GM18868 (cell line): Measurements from ENCODE around the gene LRTM2.

Source experiments
- ATAC-seq: cut with Tn5 transposase; IDR thresholded peaks from one replicate; pipeline ENCODE4 v1.9.1; 2021; ENCODE audit warnings: mild to moderate bottlenecking, moderate library complexity; ENCODE audit not compliant: unreplicated experiment

The LRTM2 gene

DNA sequence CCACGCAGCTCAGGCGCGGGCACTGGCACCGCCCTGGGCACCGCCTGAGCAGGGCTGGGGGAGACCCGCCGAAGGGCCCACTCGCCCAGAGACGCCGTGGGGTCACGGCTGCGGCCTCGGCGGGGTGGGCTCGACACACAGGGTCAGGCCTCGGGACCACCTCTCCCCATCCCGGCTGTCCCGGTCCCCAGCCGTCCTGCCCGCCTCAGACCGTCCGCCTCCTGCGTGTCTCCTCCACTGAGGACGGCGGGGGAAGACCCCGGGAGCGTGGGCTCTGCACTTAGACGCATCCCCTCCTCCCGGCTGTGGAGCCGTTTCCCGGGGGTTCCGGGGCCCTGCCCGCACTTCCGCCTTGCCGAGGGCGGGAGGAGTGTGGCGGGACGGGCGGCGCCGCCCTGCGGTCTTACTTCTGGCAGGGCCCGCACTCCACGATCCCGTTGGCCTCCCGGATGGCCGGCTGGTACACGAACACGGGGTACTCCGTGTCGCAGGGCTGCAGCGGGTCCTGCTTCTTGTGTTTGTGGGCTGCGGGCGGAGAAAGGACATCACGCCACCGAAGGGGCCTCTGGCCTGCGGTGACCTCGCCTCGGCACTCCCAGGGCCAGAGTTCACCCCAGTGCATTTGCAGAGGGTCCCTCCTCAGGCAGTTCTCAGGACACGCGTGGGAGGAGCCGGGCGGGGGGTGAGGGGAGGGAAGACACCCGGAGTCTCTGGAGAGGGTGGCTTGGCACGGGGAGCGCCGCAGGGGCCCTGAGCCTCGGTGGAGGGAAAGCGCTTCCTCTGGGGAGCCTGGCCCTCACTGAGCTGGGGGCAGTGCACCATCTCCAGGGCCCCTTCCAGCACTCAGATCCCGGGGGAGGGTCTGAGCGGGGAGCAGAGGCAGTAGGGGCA lies 23.1 kb upstream of the LRTM2 start:
- no peak for ATAC-seq

DNA sequence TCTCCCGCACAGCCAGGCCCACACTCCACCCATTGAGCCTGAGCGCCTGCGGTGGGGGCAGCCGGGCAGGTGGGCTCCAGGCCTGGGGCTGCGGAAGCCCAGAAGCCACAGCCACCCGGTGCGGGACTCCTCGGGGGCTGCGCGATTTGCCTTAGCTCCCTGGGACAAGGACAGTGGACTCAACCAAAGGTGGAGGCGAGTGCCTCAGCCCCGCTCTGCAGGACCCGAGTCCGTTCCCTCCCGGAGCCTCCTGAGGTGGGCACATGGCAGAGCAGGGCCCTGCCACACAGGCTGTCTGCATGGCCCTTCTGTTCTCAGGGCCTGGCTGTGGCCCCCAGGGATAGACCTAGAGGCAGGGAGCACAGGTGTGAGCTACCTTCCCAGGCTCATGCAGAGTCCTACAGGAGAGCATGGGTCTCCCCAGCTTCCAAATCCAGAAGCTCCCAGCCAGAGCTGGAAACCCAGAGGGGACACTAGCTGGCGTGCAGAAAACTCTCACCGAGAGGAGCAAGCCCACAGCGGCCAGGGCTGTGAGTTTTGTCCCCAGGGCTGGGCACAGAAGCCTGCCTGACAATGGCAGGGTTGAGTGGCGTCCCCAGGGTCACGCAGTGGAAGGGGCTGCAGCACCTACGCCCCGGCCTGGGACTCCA lies 22.2 kb upstream of the LRTM2 start:
- no peak for ATAC-seq

DNA sequence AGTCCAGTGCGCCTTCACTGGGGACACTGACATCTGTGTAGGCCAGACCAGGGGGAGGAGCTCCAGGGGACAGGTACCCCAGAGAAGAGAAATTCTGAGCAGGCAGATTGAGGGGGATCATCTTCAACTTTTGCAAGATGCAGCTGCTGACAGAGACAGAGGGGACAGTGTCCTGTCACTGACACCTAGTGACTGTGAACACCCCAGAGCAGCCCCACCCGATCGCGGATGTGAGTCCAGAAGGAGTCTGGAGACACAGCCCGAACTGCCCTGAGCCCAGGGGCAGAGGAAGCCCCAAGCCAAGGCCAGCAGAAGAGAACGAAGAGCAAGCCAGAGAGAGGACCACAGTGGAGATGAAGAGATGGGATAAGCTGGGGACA lies 21.7 kb upstream of the LRTM2 start:
- no peak for ATAC-seq

DNA sequence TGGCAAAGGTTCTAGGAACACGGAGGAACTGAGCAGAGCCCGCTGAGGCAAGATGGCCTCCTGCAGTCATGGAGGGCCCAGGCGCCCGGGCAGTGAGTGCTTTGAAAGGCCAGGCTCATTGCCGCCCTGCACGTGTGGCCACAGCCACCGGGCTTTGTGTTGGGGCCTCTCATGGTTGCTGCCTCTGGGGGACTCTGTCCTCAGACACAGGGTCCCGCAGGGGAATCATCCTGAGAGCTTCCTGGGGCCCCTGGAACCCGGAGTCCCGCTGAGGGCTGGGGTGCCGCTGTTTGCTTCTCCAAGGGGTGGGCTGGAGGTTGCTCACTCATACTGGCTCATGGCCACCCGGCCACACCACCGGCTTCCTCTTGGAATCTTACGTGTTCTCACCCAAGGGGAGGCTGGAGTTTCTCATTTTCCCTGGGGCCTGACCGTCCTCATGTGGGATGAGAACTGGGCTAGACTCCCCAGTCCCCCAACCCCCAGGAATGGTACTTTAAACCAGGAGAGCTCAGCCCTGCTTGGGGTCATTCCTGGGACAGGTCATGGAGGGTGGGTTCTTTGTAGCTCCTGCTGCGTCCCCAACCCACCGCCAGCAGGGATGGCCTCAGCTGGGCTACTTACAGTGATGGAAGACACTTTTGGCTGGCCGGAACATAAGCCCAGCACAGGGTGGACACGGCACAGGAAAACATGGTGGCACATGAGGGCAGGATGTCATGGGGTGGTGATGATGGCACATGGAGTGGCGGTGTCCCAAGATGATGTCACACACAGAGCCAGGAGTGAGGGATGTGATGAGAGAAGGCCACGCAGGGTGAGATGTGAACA lies 21.1 kb upstream of the LRTM2 start:
- ATAC-seq = no peak

DNA sequence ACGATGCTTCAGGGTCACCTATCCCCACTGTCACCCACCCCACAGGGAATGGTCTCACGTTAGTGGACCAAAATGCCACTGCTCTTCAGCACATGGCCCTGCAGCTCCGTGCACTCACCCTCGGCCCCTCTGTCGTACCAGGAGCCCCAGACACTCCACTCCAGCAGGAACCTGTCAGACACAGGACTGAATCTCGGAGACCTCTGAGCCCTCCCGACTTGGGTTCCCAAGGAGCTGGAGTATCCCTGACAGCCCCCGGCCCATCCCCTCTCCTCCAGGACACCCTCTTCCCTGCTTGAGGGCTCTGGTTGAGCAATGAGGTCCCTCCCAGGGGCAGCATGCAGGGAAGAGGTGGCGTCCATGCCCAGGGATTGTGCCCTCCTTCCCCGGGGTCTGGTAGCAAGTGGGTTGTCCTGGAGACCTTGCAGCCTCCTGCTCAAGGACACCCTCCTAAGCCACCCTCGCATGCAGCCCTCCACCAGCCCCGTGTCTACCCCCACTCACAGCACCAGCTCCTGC lies 20.4 kb upstream of the LRTM2 start:
- no peak for ATAC-seq

DNA sequence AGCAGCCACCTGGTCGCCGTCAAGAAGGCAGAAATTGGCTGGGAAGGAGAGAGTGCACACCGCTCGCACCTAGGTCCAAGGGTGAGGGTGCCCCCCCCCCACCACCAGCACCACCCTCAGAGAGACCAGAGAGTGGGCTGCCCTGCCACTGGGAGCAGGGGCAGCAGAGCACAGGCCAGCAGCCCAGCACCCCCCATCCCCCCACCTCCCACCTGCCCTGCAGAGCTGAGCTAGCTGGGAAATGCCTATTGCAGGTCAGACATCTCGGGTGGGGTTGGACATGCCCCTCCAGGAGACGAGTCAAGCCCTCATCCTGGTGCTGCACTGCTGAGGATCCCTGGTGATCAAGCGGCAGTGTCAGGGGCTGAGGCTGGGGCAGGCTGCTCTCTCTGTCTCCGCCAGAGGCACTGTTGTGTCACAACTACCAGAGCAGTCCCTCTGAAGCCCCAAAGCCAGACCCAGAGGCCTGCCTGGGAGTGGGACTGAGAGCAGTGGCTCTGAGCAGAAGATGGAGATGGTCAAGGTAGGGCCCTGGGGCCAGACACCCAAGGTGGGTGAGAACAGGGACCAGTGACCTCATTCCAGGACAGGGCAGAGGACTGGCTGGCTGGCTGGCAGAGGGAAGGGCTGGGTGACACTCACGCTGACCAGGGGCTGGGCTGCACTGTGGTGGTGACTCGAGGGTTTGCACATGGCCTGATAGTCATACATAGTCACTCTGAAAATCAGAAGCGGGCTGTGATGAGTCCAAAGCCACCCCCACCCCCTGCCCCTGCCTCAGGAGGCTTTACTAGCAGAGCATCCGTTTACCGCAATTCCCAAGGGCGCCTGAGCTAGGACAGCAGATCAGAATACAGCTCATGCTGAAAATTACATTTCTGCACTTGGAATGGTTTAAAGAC lies 19.7 kb upstream of the LRTM2 start:
- no peak for ATAC-seq

DNA sequence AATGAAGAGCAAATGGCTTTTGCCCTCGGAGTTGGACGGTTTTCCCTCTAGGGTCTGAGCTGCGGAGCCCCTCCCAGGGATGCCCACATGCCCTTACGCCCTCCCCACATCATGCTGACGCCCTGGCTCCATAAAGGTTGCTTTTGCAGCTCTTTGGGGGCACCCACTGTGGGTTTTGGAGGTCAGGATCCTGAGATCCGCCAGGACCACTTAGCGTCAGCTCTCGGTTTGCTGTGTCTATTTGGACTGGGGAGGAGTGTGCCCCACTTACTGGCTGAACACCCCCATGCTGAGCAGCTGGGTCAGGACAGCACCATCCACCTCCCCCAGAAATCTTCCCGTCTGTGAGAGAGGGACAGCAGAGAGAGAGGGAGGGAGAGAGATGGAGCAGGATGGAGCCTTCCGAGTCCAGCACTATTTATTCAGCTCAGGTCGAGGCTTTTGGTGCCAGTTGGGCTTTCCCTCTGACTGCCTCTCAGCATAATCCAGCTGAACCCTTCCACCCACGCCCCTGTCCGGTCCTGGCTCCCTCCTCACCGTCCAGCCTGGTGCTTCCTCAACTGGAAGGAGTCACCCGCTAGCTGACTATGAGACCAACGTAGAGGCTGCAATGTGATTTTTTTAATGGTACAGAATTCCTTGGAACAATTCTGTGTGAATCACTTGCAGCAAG lies 18.9 kb upstream of the LRTM2 start:
- no peak for ATAC-seq

DNA sequence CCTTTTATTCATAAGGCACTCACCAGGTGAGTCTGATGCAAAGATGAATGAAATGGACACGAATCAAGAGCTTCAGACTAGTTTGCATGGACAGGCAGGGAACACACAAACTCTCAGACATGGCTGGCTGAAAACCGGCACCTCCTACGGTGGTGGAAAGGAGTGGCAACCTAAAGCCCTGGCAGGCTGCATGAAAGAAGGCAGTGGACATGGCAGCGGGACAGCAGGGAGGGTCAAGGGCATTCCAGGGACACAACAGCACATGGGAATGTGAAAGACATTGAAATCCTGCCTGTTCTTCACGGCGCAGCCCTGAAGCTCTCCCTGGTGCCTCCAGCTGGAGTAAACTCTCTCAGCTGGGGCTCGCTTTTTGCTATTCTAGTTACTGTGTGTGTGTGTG lies 16.6 kb upstream of the LRTM2 start:
- no peak for ATAC-seq

DNA sequence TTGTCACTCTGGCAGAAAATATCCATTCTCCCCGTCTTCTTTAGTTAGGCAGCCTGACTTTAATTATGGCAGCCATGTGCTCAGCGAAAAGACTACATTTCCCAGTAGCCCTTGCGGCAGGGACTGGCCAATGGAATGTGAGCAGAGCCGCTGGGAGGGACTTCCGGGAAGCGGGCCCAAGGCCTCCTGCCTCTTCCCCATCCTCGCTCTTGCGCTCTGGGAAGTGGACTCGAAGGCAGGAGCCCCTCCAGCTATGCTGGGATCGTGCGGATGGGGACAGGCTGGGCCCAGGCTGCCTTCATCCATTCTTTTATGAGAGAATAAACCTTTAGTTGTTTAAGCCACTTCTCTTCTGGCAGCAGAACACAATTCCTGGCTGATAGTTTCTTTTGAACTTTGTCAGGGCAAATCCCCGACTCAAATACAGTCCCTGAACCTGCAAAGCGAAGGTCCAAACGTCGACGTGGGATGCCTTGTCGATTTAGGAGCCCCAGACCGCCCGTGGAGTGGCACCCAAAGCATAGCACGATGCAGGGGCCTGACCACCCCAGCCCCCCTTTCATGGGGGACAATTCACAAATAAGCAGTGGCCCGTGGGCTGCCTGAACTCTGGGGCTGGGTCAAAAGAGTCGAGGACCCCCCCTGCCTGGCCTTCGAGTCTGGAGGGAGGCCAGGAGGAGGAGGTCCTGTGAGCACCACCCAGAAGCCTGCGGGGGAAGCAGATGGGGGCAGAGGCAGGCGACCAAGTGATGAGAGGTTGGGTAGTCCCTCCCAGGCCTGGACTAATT lies 15.6 kb upstream of the LRTM2 start:
- ATAC-seq = peak; percentile 88

DNA sequence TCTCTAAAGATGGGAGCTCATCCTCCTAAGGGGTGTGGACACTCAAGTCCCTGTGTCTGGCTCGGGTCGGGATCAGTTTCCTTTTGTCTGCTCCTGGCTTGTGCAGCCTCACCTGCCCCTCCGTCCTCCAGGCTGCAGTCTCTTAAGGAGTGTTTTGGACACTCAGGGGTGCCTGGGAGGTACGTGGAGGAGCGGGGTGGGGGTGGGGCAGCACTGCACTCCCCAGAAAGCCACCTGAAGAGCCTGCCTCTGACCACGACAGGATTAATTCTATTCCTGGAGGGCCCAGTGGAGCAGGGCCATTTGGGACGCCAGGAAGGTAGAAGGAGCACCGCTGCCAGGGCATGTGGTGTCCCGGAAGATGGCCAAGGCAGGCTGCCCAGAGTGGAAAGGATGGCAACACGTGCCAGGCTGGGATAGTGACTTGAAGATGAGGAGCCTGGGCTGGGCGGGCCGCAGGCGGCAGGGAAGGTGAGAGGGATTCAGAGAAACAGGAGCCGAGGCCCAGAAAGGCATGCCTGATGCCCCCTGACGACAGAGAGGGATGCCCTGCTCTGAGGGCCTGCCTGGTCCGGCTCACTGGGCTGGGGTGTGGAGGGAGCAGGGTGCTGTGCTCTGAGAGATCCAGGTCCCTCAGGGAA lies 14.8 kb upstream of the LRTM2 start:
- ATAC-seq = no peak

DNA sequence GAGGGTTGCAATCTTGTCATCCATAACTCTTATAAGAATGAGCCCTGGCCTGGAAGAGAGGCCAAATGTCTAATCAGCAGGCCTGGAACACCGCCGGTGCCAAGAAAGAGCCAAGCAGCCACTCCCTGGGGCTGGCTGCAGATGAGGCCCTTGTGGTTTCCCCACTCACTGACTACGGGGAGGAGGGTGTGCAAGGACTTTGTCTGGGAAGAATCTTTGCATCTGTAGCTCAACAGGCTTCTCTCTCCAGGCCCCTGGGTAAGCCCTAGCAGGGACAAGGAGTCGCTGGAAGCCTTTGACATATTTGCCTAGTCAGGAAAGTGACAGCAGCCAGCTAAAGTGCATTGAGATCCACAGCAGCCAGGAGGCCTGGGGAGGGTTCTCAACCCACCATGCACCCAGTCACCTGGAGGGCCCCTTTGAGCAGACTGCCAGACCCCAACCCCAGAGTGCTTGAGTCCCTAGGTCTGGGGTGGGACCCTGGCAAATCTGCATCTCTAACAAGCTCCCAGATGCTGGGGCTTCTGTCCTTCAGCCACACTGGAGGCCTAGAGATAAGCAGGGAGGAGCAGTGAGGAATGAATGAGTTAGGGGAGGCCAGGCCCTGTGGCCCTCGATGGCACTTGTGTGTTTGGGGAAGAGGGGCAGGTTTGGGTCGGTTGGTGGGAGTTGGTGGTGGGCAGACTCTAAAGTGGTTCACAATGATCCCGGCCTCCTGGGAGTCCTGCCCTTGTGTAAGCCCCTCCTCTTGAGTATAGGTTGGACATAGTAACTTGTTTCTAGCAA lies 13.9 kb upstream of the LRTM2 start:
- no peak for ATAC-seq

DNA sequence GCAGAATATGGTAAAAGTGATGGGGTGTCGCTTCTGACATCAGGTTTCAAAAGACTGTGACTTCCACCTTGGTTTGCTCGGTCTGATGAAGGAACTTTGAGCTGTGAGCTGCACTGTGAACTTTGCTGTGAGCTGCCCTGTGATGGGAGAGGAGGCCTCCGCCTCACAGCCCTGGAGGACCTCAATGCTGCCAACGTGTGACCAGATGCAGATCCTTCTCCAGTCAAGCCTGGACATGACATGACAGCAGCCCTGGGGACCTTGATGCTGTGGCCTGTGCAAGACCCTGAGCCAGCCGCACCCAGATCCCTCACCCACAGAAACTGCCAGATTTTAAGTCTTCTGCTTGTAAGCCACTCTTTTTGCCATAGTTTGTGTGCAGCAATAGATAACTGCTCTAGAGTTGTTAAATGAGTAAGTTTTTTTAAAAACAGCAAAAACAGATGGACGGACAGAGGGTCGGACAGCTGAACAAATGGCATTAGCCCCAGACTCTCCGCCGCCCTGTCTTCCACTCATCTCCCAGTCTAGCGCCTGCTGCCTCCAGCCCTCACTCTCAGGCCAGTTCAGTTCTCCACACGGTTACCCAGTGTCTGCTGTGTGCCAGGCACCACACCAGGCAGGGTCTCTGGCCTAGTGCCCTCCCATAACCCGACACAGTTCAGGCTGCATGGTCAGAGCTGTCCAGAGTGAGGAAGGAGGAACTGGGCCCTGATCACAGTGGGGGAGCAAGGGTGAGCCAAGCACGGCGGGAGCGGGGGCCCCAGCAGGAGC lies 13.1 kb upstream of the LRTM2 start:
- no peak for ATAC-seq

DNA sequence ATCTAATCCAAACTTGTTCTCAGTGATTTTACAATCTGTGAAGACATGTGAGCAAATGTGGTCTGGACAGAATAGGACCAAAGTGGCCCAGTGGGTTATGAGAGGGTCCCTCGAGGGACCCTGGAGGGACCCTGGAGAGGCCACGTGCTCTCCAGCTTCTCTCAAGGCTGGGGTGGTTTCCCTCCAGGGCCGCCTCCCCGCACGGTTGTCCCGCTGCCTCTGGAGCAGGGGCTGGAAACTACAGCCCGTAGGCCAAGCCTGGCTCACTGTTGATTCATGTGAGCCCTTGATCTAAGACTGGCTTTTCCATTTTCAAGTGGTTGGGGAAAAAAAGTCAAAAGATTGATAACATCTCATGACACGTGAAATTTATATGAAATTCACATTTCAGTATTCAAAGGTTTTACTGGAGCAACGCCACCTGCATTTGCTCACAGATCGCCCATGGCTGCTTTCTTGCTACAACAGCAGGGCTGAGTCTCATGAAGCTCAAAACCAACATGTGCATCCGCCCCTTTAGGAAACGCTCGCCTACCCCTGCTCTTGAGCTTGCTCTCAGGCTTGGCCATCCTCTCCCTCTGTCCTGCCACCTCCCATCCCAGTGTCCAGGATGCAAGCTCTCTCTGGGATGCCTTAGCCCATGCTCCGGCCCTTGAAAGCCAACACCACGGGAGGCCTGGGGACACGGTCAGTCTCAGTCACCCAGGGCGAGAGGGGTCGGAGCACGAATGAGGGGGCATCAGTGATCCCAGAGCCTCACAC lies 12.1 kb upstream of the LRTM2 start:
- no peak for ATAC-seq

DNA sequence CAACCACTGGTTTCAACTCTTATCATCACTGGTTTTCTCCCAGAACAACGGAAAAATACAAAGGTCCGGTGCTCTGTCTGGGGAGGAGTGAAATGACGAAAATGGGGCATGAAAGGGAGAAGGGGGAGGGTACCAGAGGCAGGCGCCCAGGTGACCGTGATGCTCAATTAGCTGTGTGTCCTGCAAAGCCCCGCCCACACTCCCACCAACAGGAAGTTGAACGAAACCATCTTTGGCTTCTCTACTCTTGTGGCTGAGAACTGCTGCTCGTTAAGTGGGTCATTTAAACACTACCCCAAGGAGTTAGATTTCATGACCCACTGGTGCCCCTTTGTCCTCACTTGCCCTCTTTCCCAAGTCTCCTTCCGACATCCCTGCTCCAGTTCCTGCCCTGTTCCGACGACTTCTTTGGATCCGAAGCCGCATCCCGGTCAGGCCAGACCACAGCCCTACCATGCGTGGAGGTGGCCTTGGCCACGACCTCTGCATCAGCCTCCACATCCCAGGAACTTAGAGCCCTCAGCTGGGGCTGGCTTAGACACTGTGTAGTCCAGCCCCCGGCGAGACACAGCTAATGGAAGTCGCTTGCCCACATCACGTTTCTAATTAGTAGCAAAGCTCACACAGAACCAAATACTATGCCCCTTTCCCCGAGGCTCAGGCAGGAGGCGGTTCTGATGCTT lies 11.4 kb upstream of the LRTM2 start:
- ATAC-seq = no peak

DNA sequence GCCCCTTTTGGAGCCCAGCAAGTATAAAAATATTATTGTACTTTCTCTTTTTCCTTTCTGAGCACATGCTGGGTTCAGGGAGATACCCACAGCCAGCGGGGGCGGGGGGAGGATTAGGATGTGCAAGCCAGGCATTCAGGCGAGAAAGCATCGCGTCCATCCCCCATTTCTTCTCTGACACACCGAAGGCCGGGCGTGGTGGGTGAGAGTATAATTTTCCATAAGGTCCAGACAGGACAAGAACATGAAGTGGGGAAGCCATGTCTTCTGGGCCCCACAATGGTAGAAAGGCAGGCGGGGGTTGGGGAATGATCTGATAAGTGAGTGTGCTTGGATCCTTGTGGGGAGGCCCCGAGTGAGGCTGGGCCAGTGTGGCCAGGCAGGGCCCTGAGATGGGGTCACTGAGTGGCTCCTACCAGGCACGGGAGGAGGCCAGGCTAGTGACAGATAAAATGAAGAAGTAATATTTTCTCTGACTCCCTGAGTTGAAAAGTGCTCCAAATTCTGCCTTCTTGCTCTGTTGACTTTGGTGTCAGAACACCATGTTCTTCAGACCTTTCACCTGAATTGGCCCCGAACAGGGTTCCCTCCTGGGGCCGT lies 10.7 kb upstream of the LRTM2 start:
- no peak for ATAC-seq
